A673 (cell line): ENCODE measurements around the gene ERP29.
"Not testable (repeated sequence)": the region's sequence is repeated elsewhere in the genome, so short reads cannot be mapped to it uniquely, and the experiment has no call there.

Source experiments
- EZH2 ChIP-seq: fragments of 200-600 bp; sonication (generic); IDR thresholded peaks from 2 replicates; pipeline ENCODE4 v1.6.1; 2017; ENCODE audit warnings: borderline replicate concordance, low read depth, mild to moderate bottlenecking, mixed read lengths, antibody characterized with exemption, low read length; ENCODE audit not compliant: poor library complexity, severe bottlenecking
- TF ChIP-seq, protein P1 (sequence below): fragments of 300-800, 200-600 bp; sonication (generic); conservative IDR thresholded peaks from 2 replicates; pipeline ENCODE4 v1.5.1; 2017; ENCODE audit warnings: low read depth, mild to moderate bottlenecking, antibody characterized with exemption, low read length, moderate library complexity, mixed read lengths

GRCh38 chr12:111999129-111999528, 14.1 kb upstream of the ERP29 start:
- TF ChIP-seq, protein P1, sequence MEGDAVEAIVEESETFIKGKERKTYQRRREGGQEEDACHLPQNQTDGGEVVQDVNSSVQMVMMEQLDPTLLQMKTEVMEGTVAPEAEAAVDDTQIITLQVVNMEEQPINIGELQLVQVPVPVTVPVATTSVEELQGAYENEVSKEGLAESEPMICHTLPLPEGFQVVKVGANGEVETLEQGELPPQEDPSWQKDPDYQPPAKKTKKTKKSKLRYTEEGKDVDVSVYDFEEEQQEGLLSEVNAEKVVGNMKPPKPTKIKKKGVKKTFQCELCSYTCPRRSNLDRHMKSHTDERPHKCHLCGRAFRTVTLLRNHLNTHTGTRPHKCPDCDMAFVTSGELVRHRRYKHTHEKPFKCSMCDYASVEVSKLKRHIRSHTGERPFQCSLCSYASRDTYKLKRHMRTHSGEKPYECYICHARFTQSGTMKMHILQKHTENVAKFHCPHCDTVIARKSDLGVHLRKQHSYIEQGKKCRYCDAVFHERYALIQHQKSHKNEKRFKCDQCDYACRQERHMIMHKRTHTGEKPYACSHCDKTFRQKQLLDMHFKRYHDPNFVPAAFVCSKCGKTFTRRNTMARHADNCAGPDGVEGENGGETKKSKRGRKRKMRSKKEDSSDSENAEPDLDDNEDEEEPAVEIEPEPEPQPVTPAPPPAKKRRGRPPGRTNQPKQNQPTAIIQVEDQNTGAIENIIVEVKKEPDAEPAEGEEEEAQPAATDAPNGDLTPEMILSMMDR = not testable (repeated sequence)
- TF ChIP-seq EZH2 = not testable (repeated sequence)
